A549 (cell line): ENCODE results near the gene CCDC57. TPM values are rescaled to one million over a fixed set of nuclear protein-coding genes. Genes with fewer than 3 reads are reported as not detected.
A peak's percentile ranks its signal among the peaks of the same experiment; 100 is the strongest.

ENCODE experiments used
- ATAC-seq, 2 experiments: fragments of 200-7000 bp in 1 of 2; fragments of >200 bp in 1 of 2; cut with Nextera tagmentation in 1 of 2; cut with Tn5 transposase in 1 of 2; 3 replicates each; pipeline versions ENCODE4 v1.8.0 to v1.9.1; 2018 to 2020; ENCODE audit warnings: mild to moderate bottlenecking in 1 of 2, moderate library complexity in 1 of 2
- CTCF ChIA-PET: fragments of 300-600 bp; sonication (Branson Sonifier 250); formaldehyde crosslinking; extraction: SDS; loops from one replicate; lab custom pipeline; 2021; ENCODE audit warnings: antibody characterized with exemption, inconsistent platforms; lab: Yijun Ruan, JAX
- POLR2A ChIA-PET: fragments of 350-600 bp; formaldehyde crosslinking; extraction: SDS; loops from one replicate; lab custom pipeline; 2021; ENCODE audit warnings: antibody characterized with exemption, inconsistent platforms; lab: Yijun Ruan, JAX
- DNase-seq, 2 experiments: peaks; one replicate each; pipeline versions ENCODE4 v3.0.0 to v3.0.0-alpha.2; 2011 to 2016; ENCODE audit warnings: low read depth in 1 of 2, low spot score in 1 of 2
- FAIRE-seq: peaks from 2 replicates; lab custom pipeline; 2011; peaks lifted over from hg19 to GRCh38; lab: Jason Lieb, UNC
- H3K27ac ChIP-seq, 2 experiments: fragments of >200 bp; sonication (Bioruptor Twin); formaldehyde crosslinking; 3 replicates each; pipeline ENCODE4 v1.5.1; 2016 to 2017
- H3K4me1 ChIP-seq: fragments of >200 bp; sonication (Bioruptor Twin); formaldehyde crosslinking; 3 replicates; pipeline ENCODE4 v1.6.1; 2016
- H3K4me2 ChIP-seq: fragments of >200 bp; sonication (Bioruptor Twin); formaldehyde crosslinking; 3 replicates; pipeline ENCODE4 v1.6.1; 2016
- H3K4me3 ChIP-seq: fragments of >200 bp; sonication (Bioruptor Twin); formaldehyde crosslinking; 3 replicates; pipeline ENCODE4 v1.5.1; 2016
- H3K9me3 ChIP-seq: fragments of >200 bp; sonication (Bioruptor Twin); formaldehyde crosslinking; 3 replicates; pipeline ENCODE4 v1.6.1; 2016
- ATOH8 ChIP-seq: fragments of 250-450 bp; sonication (Bioruptor Pico); IDR thresholded peaks from 2 replicates; pipeline ENCODE4 v1.5.0; 2020; ENCODE audit warnings: low read depth, mild to moderate bottlenecking, moderate library complexity
- EHF ChIP-seq: fragments of 250-450 bp; sonication (Bioruptor Pico); IDR thresholded peaks from 2 replicates; pipeline ENCODE4 v1.5.0; 2020; ENCODE audit warnings: mild to moderate bottlenecking
- ESRRA ChIP-seq: fragments of 150-350 bp; IDR thresholded peaks from 2 replicates; pipeline ENCODE4 v1.6.1; 2014; ENCODE audit warnings: mild to moderate bottlenecking, low read length, borderline replicate concordance
- FOSB ChIP-seq: fragments of 250-450 bp; sonication (Bioruptor Pico); IDR thresholded peaks from 2 replicates; pipeline ENCODE4 v1.5.0; 2020; ENCODE audit warnings: mild to moderate bottlenecking, moderate library complexity
- FOXS1 ChIP-seq: fragments of 250-450 bp; sonication (Bioruptor Pico); IDR thresholded peaks from 2 replicates; pipeline ENCODE4 v1.5.0; 2020; ENCODE audit warnings: mild to moderate bottlenecking, moderate library complexity
- HOXA7 ChIP-seq: fragments of 250-450 bp; sonication (Bioruptor Pico); IDR thresholded peaks from 2 replicates; pipeline ENCODE4 v1.5.0; 2020; ENCODE audit warnings: mild to moderate bottlenecking, moderate library complexity
- JUN ChIP-seq, 2 experiments: fragments of >200 bp; sonication (Bioruptor Twin); formaldehyde crosslinking; IDR thresholded peaks; 2 replicates in 1 of 2; 3 replicates in 1 of 2; pipeline ENCODE4 v1.6.1; 2016 to 2017
- MAX ChIP-seq: IDR thresholded peaks from 2 replicates; pipeline ENCODE4 v1.6.1; 2012
- MYC ChIP-seq: IDR thresholded peaks from 2 replicates; pipeline ENCODE4 v1.6.1; 2012; ENCODE audit warnings: mild to moderate bottlenecking, inconsistent platforms, low read length, improper control_type of control experiment, borderline replicate concordance
- NFE2L2 ChIP-seq: fragments of 150-350 bp; conservative IDR thresholded peaks from 2 replicates; pipeline ENCODE4 v1.6.1; 2014; ENCODE audit warnings: low read length
- PBX3 ChIP-seq: IDR thresholded peaks from 2 replicates; pipeline ENCODE4 v1.6.1; 2012
- PHF8 ChIP-seq: fragments of 200-600 bp; sonication (generic); IDR thresholded peaks from 2 replicates; pipeline ENCODE4 v1.6.1; 2016; ENCODE audit warnings: low read depth, mild to moderate bottlenecking, antibody characterized with exemption, moderate library complexity, borderline replicate concordance
- POLR2A ChIP-seq: IDR thresholded peaks from 2 replicates; pipeline ENCODE4 v1.6.1; 2012; ENCODE audit warnings: mild to moderate bottlenecking, low read length
- POLR2AphosphoS2 ChIP-seq: conservative IDR thresholded peaks from 2 replicates; pipeline ENCODE4 v1.6.1; 2012; ENCODE audit warnings: low read length, improper control_type of control experiment, inconsistent platforms
- RCOR1 ChIP-seq: fragments of 150-350 bp; IDR thresholded peaks from 2 replicates; pipeline ENCODE4 v1.6.1; 2014; ENCODE audit warnings: antibody characterized with exemption, low read length, low read depth
- RNF2 ChIP-seq: fragments of 200-600 bp; sonication (generic); IDR thresholded peaks from 2 replicates; pipeline ENCODE4 v1.6.1; 2016; ENCODE audit warnings: low read depth, mild to moderate bottlenecking, antibody characterized with exemption, moderate library complexity, borderline replicate concordance
- SREBF2 ChIP-seq: fragments of 450-650 bp; IDR thresholded peaks from 2 replicates; pipeline ENCODE4 v1.6.1; 2014; ENCODE audit warnings: mild to moderate bottlenecking, moderate library complexity
- TP53 ChIP-seq: fragments of 250-450 bp; sonication (Bioruptor Pico); IDR thresholded peaks from 2 replicates; pipeline ENCODE4 v1.5.0; 2021; ENCODE audit warnings: mild to moderate bottlenecking, moderate library complexity
- ZC3H11A ChIP-seq: fragments of 450-650 bp; IDR thresholded peaks from 2 replicates; pipeline ENCODE4 v1.6.1; 2014; ENCODE audit warnings: antibody characterized with exemption, mild to moderate bottlenecking
- ZFP36 ChIP-seq: fragments of 450-650 bp; IDR thresholded peaks from 2 replicates; pipeline ENCODE4 v1.6.1; 2014; ENCODE audit warnings: borderline replicate concordance; ENCODE audit not compliant: partially characterized antibody
- ZNF302 ChIP-seq: fragments of 250-450 bp; sonication (Bioruptor Pico); IDR thresholded peaks from 2 replicates; pipeline ENCODE4 v1.9.0; 2021; ENCODE audit warnings: inconsistent platforms, mild to moderate bottlenecking, moderate library complexity
- WGBS: methylation state at CpG from one replicate; pipeline ENCODE4 v1.1.6; 2017; ENCODE audit errors: missing lambda C conversion rate; 5-methylcytosine and 5-hydroxymethylcytosine counted together
- polyA plus RNA-seq, 4 experiments: library from polyadenylated mRNA; depleted of rRNA in 3 of 4; stranded (reverse); fragments of >200 nt; fragmentation: RNase III in 1 of 4; extraction: RNeasy Plus Mini Kit Qiagen cat#74134 plus additional on column Dnase treatment in 1 of 4; gene quantifications; 2 replicates in 3 of 4; 3 replicates in 1 of 4; pipeline ENCODE4 v1.2.3, GENCODE V29; 2011 to 2017

Gene CCDC57
- polyA plus RNA-seq, 2 of the 4 experiments (the other 2 are of a cell fraction) = 18.2 to 18.5 TPM

GRCh38 chr17:82078433-82078832 lies 134.2 kb downstream of the CCDC57 start:
- no peak for TF ChIP-seq FOSB (CRISPR knock-in tag)
- TF ChIP-seq POLR2A = no peak
- TF ChIP-seq NFE2L2 = no peak
- Histone ChIP-seq H3K4me3 (no peak overlapping the region), H3K9me3 (no peaks in the 10 kb centered on the region), H3K4me1 (no peaks in the 10 kb centered on the region), H3K4me2 (no peak overlapping the region), H3K27ac (no peak overlapping the region)
- ChIA-PET CTCF (interaction anchor here (1.2 to 1.8 kb wide), 2 partner anchors 12 to 59 kb away, joined by 4 to 6 read pairs; no protein-coding TSS in a partner anchor), POLR2A (no interaction called here)
- 90% methylated on average over 13 of the region's 18 CpGs for WGBS
- no peak for FAIRE-seq
- no peak for ATAC-seq
- DNase-seq = no peak

- CTCF ChIA-PET = interaction anchor here (1.2 to 2.3 kb wide), 7 partner anchors 8 to 118 kb away, joined by 3 to 19 read pairs (median 5); partner anchors contain the start of genes DCXR and RAC3
- POLR2A ChIA-PET = interaction anchor here (1.2 kb wide), 1 partner anchor 9 kb away, joined by 3 read pairs; no protein-coding TSS in a partner anchor
- FAIRE-seq (no peak), DNase-seq (no peak), ATAC-seq (peak in 1 of 2 experiments; percentile 2; a peak in 3 of 6 replicates)
- WGBS = 79% methylated on average over 27 of the region's 28 CpGs
- Histone ChIP-seq H3K27ac (no peak overlapping the region), H3K4me2 (no peak overlapping the region), H3K4me3 (no peak overlapping the region), H3K9me3 (no peaks in the 10 kb centered on the region), H3K4me1 (no peaks in the 10 kb centered on the region)
- TF ChIP-seq MAX (no peak), TP53 (CRISPR knock-in tag) (0 out of 2 replicates have a peak, but pooled peaks have one; percentile 22), HOXA7 (CRISPR knock-in tag) (0 out of 2 replicates have a peak, but pooled peaks have one; percentile 19), PBX3 (peak; percentile 31; the same call in 1 of the 2 replicates), ZFP36 (no peak)
Observed at GRCh38 chr17:82077617-82078358, 134.9 kb downstream of the CCDC57 start.

- peak; percentile 52 to 58 for ATAC-seq
- H3K4me2 ChIP-seq = no peak overlapping the region
- FAIRE-seq = no peak
- POLR2A ChIA-PET = interaction anchor here (1.2 kb wide), 1 partner anchor 10 kb away, joined by 3 read pairs; no protein-coding TSS in a partner anchor
- H3K4me3 ChIP-seq = no peak overlapping the region
- DNase-seq = no peak
- H3K9me3 ChIP-seq = no peaks in the 10 kb centered on the region
- H3K27ac ChIP-seq = no peak overlapping the region
- TF ChIP-seq RNF2 (no peak), MYC (no peak), ZC3H11A (no peak), POLR2AphosphoS2 (peak; percentile 32; the same call in 1 of the 2 replicates)
- CTCF ChIA-PET = interaction anchor here (1.0 to 2.3 kb wide), 7 partner anchors 9 to 118 kb away, joined by 3 to 19 read pairs (median 3); partner anchors contain the start of genes DCXR and RAC3
- WGBS = 88% methylated on average over 18 of the region's 21 CpGs
- H3K4me1 ChIP-seq = no peaks in the 10 kb centered on the region
Observed at GRCh38 chr17:82076785-82077591, 135.7 kb downstream of the CCDC57 start.

GRCh38 chr17:82076018-82076784 lies 136.4 kb downstream of the CCDC57 start:
- ATAC-seq (peak; percentile 14; a peak in 3 of 6 replicates), FAIRE-seq (no peak)
- no peak for TF ChIP-seq ATOH8 (CRISPR knock-in tag)
- TF ChIP-seq NFE2L2 = no peak
- 0 out of 2 replicates have a peak, but pooled peaks have one; percentile 41 for TF ChIP-seq TP53 (CRISPR knock-in tag)
- TF ChIP-seq MAX = no peak
- TF ChIP-seq ESRRA = no peak
- TF ChIP-seq FOXS1 (CRISPR knock-in tag) = no peak
- no peak for TF ChIP-seq SREBF2
- peak in 1 of 2 experiments; percentile 3; a peak in 1 of 5 replicates for TF ChIP-seq JUN (IDR thresholded peaks at IDR 0.05)
- TF ChIP-seq ZNF302 (CRISPR knock-in tag) = no peak
- no peak for TF ChIP-seq PHF8
- TF ChIP-seq EHF = no peak
- TF ChIP-seq FOSB (CRISPR knock-in tag) = 0 out of 2 replicates have a peak, but pooled peaks have one; percentile 48
- TF ChIP-seq RCOR1 = no peak

More at GRCh38 chr17:82076018-82076784, 136.4 kb downstream of the CCDC57 start:
- WGBS = 89% methylated on average over 25 of the region's 25 CpGs
- ChIA-PET POLR2A (interaction anchor here (1.2 kb wide), 1 partner anchor 11 kb away, joined by 3 read pairs; no protein-coding TSS in a partner anchor), CTCF (interaction anchor here (0.7 to 2.3 kb wide), 8 partner anchors 9 to 117 kb away, joined by 3 to 19 read pairs (median 3); partner anchors contain the start of genes DCXR and RAC3)
- Histone ChIP-seq H3K4me2 (no peak overlapping the region), H3K27ac (no peak overlapping the region), H3K9me3 (no peaks in the 10 kb centered on the region), H3K4me3 (no peak overlapping the region), H3K4me1 (no peaks in the 10 kb centered on the region)
- no peak for DNase-seq
